Stimulated activated CD8-positive, alpha-beta memory T cell treated with anti-CD3 and anti-CD28 coated beads, Interleukin-15, amount 100 ng/mL, for 48 hours (primary cell): ENCODE results near the gene CARMIL1.

ENCODE experiments used
- DNase-seq, 2 donors: peaks; one replicate each; pipeline ENCODE4 v3.0.0-alpha.2; 2020; ENCODE audit warnings: low read depth in 2 of 2

Gene CARMIL1

DNA sequence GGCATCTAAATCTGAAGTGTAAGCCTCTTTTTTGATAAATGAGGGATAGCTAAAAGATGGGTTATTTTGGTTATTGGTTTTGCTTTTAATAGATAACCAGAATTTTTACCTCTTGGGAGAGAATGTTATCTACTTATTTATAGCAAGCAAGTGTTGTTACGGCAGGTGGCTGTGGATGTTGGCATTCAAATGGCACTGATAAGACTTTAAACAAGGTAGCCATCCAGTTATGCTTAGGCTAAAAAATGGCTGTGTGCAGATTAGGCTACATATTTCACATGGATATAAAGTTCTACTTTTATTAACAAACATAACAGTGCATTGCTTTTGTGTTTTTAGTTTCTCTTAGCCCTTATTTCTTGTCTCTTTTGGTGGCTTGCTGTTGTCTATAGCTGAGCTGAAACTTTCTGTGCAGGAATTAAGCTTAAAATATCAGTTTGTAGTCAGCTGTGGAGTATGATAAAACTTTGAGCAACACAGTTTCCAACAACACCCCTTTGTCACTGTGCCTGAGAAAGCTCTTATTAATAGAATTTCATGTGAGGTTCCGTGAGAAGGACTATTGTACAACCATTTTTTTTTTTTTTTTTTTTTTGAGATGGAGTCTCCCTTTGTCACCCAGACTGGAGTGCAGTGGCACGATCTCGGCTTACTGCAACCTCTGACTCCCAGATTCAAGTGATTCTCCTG lies 28.8 kb downstream of the CARMIL1 start:
- no peak for DNase-seq

DNA sequence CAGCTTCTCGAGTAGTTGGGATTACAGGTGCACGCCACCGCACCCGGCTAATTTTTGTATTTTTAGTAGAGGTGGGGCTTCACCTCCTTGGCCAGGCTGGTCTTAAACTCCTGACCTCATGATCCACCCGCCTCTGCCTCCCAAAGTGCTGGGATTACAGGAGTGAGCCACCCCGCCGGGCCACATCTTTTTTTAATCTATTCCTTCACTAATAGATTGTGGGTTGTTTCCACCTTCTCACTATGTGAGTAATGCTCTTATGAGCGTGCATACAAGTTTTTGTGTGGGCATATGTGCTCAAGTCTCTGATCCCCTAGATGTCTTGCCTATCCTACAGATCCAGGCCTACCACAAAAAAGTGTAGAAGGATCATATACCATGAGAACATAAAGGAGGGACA lies 30.7 kb downstream of the CARMIL1 start:
- DNase-seq = no peak

DNA sequence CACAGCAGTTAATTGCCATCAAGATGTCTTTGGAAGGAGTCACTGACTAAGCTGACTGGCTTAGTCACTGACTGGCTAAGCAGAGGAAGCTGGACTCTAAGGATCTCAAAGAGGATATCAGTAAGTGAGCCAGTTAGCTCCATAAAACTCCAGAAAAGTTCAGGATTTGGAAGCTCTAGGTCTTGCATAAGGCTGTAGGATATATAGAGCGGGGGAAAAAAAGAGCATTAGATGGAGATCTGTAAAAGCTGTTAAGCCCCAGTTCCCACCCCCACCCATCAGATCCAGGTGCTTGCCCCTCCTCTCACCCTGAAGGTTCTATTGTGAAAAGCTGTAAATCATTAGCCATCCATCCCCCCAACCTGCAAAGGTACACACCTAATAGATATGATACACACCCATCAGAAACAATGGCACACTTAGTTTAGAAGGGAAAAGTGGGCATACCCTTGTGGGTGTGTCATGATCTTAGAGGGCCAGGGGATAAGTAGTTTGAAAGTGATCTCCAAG lies 32.2 kb downstream of the CARMIL1 start:
- DNase-seq = no peak

DNA sequence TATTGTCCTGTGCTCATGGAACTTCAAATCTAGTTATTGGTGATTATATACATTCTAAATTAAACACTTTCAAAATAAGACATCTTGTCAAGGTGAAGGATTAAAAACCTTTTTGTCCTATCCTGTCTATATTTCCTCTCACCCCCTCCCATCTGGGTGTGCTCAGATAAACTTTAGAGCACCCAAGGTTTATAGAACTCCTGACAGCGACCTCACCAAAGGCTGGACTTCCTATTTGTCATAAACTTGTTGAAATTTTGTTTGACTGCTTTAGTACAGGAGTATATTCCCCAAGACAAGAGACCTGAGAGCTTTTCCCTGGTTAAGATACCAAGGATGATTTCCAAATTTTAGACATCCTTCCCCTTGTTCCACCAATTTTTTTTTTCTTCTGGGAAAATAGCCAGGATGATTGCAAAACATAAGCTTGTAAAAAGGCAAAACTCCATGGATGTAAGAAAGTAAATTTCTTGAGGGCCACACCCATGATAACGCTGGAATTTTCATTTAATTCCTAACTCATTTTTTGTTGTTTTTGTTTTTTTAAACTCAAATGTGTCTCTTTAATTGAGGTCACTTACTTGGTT lies 33.0 kb downstream of the CARMIL1 start:
- no peak for DNase-seq

DNA sequence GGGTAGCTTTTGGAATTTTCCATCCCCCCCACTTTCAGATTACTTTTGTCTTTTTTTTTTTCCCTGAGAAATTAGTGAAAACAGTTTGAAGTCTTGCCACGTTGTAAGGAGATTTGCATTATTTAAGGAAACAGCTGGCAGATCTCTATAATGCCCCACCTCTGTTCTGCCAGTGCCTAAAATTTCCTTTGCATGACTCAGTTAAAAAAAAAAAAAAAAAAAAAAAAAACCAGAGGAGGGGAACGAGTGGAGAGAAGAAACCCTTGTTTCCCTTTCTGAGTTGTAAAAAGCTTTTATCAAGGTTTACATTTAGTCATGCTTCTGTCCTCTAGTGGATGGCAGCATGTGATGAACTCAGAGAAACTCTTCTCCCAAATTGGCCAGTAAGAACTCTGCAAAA lies 33.5 kb downstream of the CARMIL1 start:
- no peak for DNase-seq

DNA sequence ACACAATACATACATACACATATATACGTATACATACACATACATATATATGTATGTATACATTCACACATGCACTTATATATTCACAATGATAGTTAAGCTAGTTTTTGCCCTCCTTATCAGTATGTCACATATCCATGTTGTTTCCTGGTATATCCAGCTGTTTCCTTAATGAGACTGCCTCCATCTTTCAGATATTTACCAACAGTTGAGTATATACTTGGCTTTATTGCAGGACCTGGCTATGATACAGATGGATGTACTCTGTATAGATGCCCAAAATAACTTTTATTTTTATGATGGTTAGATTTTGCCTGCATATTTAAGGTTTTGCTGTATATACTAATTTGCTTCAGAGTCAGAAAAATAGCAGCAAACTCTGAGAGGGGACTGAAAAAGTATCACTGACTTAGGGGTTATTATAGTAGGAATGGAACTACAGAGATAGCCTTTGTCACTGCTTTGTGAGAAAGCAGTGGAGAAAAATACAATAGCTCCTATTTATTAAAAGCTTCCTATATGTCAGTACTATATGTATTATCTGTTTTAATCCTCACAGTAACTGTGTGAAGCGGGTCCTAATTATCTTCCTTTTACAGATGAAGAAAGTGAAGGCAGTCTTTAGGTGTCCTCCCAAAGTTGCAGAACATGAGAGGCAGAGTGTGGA lies 35.5 kb downstream of the CARMIL1 start:
- no peak for DNase-seq

DNA sequence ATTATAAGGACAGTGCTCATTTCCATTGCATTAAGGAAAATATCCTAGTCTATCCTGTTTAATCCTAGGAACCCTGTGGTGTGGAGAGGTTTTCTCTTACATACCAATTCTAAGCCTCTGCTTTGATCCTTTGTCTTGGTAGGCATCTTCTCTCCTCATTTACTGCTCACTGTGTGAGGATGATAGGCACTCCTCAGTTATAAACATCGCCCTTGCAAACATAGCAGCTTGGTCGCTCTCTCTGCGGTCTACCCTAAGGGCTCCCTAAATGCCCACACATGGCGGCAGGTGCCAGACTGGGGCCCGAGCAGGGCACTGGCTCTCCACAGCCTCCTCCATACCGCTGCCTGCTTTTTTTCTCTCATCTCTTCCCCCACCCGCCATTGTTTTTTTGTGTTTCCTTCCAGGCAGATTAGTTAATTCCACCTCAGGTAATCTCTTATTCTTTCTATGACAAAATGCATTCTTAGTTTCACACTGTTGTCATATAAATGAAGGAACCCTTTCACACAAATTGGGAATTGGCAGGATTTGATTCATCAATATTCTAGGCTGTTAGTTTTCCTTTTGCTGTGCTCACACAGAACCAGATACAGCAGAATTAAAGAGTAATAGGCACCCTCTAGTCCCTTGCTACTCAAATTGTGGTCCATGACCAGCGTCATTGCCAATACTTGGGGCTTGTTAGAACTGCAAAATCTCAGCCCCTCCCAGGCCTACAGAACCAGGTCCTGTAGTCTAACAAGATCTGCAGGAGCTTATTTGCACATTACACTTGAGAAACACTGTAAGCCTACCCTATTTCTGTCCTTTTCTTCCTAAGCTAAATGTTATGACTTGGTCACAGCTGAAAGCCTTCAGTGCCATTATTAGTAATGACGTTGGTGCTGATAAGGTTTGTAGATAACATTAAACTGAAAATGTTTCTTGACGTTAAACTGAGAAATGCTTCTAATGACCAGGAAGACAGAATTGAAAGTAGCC lies 36.3 kb downstream of the CARMIL1 start:
- no peak for DNase-seq

DNA sequence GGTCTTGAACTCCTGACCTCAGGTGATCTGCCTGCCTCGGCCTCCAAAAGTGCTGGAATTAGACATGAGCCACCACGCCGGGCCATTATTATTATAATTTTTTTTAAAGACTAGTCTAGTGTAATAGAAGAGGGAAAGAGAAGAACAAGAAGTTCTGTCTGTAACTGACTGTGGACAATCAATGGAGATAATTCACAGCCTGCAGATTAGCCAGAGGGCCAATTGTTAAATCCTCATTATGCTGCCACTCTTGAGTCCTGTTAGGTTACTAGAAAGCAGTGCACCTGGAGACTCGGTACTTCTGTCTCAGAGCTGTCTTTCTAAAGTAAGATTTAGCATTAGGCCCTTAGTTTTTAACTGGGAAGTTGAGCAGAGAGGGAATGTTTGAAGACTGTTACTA lies 37.5 kb downstream of the CARMIL1 start:
- no peak for DNase-seq

DNA sequence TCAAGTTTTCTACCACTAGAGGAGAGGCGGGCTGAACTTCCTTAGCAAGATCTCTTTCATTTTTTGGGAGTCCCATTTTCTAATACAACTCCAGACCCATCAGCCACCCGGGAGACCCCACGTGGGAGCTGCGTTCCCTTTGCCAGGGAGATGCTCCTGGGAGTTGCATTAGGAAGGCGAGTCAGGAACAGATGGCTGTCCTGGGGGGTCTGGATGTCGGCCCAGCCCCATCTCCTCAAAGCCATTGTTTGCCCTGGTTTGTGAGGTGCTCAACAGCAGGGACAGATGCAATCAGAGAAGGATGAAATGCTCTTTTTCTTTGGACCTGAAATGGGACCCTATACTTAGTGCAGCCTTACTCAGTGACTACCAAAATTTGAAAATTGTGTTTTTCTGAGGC lies 39.4 kb downstream of the CARMIL1 start:
- DNase-seq = no peak

DNA sequence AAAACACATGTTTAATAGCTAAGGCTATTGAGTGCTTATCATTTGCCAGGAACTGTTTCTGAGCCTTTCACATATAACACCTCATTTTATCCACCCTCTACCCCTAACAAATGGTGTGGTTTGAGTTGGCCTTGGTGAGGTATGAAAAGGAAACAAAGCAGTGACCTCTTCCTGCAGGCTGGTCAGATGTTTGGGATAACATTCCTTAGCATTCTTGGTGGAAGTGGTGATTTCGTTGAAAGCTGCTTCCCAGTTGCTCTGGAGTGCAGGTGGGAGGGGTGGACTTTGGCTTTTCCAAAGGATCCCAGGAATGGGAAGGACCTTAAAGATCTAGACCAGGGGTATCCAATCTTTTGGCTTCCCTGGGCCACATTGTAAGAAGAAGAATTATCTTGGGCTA lies 41.3 kb downstream of the CARMIL1 start:
- no peak for DNase-seq

DNA sequence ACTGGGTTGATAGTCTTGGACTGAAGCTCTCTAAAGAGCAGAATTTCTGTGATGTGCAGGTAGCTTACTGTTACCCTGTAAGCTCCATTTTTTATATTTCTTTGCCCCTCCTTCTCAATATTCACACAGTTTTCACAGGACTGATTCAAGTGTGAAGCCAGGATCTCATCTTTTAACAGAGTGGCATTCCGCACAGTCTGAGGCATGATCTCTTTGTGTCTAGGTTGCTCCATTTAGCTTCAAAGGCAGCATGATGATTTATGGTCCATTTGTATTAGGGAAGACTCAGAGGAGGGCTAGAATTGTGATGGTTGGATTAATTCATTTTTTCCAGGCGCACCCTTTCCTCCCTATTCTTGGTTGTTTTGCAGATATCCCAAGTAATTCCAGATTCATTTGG lies 43.5 kb downstream of the CARMIL1 start:
- DNase-seq = no peak

DNA sequence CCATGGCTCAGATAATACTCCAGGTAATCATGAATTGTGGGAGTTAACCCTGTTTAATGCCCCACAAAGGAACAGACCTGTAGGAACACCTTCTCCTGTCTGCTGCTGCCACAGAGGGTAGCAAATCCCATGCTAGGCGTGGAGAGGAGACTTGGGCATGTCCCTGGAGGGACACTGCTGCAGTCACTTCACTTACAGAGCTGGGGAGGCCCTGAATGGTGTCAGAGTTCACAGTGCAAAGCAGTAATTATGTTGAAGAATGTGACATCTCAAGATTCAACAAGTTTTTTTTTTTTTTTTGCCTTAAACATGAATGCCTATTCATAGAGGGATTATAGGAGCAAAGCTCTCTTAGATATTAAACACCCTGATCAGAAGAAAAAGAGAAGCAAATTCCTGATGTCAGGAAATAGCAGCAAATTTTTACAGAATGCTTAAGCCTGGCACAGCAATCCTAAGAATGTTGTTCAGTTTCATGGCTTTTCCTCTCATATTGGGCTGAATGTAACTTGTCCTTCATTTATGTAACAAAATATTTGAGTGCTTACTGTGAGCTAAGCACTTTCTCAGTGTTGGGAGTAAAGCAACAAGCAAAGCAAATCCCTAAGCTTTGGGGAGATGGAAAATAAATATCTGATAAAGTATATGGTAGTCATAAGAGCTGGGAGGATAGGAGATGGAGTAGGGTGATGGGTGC lies 45.0 kb downstream of the CARMIL1 start:
- no peak for DNase-seq

DNA sequence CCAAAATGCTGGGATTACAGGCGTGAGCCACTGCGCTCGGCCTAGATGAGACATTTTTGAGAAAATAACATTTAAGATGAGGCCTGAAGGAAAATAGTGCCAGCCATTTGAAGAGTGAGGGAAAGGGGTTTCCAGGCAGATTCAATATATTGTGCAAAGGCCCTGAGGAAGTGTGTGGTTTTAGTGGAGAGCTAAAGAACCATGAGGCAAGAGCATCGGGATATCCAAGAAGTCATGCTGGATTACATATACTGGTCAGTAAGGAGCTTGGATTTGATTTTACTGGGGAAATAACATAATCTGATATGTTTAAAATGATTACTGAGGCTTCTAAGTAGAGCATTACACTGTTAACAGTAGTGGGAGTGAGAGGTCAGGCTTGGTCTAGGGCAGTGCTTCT lies 47.0 kb downstream of the CARMIL1 start:
- no peak for DNase-seq

DNA sequence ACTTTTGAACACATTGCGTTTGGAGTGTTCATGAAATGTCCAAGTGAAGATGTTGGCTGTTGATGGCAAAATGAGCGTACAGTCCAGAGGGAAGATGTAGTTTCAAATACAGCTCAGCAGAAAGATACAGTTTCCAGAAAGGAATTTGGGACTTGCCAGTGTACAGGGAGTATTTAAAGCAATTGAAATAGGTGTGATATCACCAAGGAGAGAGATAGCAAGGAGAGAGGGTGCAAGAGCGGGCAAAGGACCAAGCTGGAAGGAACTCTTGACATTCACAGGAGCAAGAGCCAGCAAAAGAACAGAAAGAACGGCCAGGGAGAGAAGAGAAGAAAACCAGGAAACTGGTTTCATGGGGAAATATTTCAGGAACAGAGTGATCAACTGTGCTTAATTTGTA lies 47.8 kb downstream of the CARMIL1 start:
- DNase-seq = no peak

DNA sequence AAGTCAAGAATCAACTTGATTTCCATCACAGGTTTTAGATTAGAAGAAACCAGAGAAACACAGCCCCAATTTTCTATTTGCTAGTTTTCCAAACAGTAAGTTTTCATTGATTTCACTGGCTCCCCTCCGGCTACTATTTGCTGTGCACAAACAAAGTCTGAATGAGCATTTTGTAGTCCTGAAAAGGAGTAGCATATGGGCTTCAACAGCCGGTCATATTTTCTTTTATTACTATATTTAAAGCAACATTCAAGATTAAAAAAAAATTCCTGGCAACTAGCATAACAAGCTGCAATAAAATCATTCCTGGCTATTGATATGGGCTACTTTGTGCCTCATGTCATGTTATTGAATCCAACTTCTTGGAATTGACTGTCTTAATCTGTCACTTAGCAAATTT lies 48.3 kb downstream of the CARMIL1 start:
- DNase-seq = no peak

DNA sequence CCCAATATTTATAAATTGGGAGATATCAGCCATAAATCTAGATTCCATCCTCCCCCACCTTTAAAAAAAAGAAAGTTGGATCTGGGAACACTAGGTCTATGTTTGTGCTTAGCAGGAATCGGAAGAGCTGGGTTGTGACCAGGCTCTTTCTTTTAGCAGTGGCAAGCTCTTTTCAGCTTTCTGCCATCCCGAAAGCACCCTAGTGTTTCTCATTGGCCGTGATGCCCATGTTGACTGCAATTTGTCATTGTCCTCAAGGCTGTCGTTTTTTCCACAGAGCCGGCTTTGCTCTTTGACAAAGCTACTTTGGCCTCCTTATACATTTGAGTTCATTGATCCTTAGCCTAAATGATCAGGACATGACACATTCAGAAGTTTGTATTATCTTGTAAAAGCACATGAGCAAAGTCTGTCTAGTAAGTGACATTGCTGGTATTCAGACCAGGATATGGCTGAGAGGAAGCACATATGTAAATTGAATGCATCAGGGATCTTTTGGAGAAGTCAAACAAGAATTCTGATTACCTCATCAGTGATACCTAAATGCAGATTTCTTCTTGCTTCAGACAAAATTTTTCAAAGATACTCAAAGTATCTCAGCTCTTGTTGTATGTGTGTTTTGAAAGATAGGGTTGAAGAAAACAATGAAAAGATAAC lies 50.1 kb downstream of the CARMIL1 start:
- no peak for DNase-seq

DNA sequence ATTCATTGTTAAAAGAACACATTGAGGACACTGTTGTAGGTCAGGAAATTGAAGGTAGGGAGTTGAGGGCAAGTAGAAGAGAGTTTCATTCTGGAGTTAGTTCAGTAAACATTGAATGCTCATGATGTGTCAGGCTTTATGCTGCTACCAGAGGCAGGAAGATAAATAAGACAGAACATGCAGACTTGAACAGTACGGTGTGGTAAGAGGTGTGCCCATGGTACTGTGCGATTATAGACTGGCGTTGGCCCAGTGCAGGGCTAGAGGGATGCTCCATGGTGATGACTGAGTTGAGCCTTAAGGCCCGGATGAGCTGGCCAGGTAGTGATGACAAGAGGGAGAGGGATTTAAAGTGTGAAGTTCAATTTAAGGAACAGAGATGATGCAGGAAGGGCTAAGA lies 50.8 kb downstream of the CARMIL1 start:
- no peak for DNase-seq

DNA sequence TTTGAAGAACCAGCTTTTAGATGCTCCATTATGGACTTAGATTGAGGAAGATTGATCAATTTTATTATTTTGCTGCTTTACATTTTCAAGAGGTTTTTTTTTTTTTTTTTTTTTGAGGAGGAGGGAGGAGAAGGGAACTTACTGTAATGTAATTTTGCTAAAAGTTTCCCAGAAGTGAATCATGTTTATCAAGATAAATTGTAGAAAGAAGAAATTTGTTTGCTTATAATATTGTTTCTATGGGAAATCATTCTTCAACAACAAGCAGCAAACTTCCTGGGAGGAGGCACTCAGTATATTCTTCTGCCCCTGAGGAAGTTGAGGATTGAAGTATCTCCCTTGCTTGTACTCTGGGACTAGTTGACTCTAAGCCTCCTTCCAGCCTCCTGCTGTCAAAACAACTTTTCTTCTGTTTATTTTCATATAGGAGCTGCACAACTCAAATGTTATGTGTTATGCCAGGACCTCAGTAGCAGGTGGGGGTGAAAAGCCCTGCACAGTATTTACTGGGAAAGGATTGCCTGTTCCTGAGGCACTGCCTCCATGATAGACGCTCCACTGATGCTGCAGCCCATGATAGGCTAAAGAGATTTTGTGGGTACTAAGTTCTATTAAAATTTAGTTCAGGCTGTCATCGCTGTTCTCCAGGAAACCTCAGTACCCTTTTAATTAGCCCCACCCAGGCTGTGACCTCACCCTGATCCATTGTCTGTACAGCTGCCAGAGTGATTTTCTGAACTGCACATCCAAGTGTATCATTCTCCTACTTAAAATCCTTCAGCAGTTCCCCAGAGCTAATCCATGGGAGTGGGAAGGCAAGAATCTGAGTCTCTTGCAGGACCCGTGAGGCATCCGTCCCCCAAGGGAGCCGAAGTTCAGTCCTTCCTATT lies 51.9 kb downstream of the CARMIL1 start:
- DNase-seq = no peak

DNA sequence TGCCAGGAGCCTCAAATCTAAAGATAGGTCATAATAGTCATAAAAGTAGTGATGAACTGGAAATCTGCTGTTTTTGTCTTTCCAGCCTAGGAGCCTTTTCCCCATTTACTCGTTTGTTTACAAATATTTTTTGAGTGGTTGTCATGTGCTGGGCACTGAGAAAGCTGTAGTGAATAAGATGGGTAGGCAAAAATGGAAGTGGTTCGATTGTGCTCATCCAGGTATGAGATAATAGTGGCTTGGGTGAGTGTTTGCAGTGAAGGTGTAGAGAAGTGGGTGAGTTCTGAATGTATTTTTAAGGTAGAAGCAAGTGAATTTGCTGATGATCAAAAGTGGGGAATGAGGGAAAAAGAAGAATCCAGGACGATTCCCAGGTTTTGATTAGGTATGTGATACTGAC lies 53.0 kb downstream of the CARMIL1 start:
- DNase-seq = no peak

DNA sequence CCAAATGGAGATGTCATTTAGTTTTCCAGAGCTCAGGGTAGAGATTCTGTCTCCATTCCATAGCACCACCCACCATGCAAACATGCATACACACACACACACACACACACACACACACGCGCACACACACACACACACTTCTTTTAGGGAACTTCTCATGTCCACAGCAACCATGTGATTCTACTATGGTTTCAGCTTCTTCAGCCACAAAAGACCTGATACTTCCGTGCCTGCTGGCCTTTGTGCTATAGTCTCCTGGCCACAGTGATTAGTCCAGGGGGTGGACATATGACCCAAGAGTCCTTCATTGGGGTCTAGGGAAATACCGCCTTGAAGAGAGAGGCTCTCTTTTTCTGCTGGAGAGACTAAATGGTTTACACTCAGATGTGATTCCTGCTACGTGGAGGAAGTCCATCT lies 53.5 kb downstream of the CARMIL1 start:
- DNase-seq = no peak
